ENCODE measurements around the gene GRAMD4.

DNA sequence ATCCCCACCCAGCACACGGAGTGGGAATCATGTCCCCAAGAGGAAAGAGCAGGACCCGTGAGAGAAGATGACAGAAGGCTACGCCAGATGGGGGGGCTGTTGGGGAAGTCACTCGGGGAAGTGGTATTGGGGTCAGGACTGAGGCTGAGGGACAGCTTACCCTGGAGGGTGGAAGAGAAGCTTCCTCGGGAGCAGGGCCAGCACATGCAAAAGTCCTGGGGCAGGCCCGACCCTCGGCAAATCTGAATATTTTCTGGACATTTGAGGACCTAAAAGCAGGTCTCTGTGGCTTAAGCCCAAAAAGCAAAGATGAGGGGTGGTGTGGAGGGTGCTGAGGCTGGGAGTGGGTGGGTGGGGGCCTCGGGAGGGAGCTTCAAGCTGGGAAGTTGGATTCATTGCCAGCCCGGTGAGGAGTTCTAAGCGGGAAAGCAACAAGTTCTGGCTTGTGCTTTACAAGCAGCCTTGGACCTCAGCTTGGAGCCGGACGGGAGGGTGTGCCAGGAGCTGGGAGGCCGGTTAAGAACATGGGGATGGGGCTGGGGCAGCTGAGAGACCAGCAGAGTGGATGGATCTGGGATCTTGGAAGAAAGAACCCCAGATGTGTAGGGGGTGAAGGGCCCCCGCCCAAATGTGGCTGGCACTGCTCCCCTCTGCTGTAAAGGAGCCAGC lies 34.9 kb downstream of the GRAMD4 start:
- TF ChIP-seq, protein P1, sequence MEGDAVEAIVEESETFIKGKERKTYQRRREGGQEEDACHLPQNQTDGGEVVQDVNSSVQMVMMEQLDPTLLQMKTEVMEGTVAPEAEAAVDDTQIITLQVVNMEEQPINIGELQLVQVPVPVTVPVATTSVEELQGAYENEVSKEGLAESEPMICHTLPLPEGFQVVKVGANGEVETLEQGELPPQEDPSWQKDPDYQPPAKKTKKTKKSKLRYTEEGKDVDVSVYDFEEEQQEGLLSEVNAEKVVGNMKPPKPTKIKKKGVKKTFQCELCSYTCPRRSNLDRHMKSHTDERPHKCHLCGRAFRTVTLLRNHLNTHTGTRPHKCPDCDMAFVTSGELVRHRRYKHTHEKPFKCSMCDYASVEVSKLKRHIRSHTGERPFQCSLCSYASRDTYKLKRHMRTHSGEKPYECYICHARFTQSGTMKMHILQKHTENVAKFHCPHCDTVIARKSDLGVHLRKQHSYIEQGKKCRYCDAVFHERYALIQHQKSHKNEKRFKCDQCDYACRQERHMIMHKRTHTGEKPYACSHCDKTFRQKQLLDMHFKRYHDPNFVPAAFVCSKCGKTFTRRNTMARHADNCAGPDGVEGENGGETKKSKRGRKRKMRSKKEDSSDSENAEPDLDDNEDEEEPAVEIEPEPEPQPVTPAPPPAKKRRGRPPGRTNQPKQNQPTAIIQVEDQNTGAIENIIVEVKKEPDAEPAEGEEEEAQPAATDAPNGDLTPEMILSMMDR (IDR thresholded peaks at IDR 0.05 in 4 of 5, conservative IDR thresholded peaks at IDR 0.05 in 1 of 5): no peak
- TF ChIP-seq POLR2A (IDR thresholded peaks at IDR 0.05): no peak

All from gastrocnemius medialis (tissue), 4 donors.